Activated naive CD4-positive, alpha-beta T cell treated with anti-CD3 and anti-CD28 coated beads, Interleukin-2, amount 50 U/mL, for 72 hours (primary cell): ENCODE results near the gene ME3. TPM values are rescaled to one million over a fixed set of nuclear protein-coding genes. Genes with fewer than 3 reads are reported as not detected.
"Not testable (repeated sequence)": the region's sequence is repeated elsewhere in the genome, so short reads cannot be mapped to it uniquely, and the experiment has no call there.

Experiments
- ATAC-seq, 2 donors: fragments of 150-1000 bp; cut with Tn5 transposase; 2 replicates each; pipeline ENCODE4 v1.10.0; 2021; ENCODE audit warnings: mild to moderate bottlenecking in 2 of 2, moderate library complexity in 2 of 2
- DNase-seq, 2 donors: peaks; one replicate each; pipeline ENCODE4 v3.0.0; 2021 to 2022; ENCODE audit warnings: low spot score in 2 of 2
- H3K27ac Mint-ChIP-seq, 2 donors: one replicate each; pipeline ENCODE4 v1.8.0; 2022; ENCODE audit warnings: mild to moderate bottlenecking in 2 of 2, mixed read lengths in 2 of 2
- H3K36me3 Mint-ChIP-seq, 2 donors: one replicate each; pipeline ENCODE4 v1.8.0; 2022; ENCODE audit warnings: mixed read lengths in 2 of 2
- H3K9me3 Mint-ChIP-seq, 2 donors: one replicate each; pipeline ENCODE4 v1.8.0; 2022; ENCODE audit warnings: mixed read lengths in 2 of 2
- total RNA-seq, 2 donors: library from RNA; stranded (reverse); gene quantifications; one replicate each; pipeline ENCODE4 v1.2.3, GENCODE V29; 2022

The ME3 gene
- total RNA-seq, 2 donors from 2014 or later, result 5.5 to 16.2 TPM

DNA sequence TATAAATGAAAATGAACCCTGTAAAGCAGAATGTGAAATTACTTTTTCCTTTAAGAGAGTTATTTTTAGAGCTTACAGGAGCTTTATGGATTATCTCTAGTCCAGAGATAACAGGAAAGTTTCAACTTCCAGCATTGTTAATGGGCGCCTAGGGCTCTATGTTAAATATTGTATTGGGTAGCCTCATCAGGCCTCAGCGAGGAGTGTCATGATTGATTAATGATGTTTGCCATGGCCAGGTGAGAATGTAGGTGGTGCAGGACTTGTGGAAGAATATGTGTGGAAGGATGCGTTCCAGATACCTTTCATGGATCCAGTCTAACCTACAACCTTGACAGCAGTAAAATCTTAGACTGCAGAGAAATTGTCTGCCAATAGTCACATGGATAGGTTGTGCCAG lies 50.6 kb downstream of the ME3 start:
- Mint-ChIP-seq H3K27ac (no peak overlapping the region), H3K36me3 (peaks cover 18 to 42% of the 10 kb centered on the region in 2 donors)
- no peak for ATAC-seq

DNA sequence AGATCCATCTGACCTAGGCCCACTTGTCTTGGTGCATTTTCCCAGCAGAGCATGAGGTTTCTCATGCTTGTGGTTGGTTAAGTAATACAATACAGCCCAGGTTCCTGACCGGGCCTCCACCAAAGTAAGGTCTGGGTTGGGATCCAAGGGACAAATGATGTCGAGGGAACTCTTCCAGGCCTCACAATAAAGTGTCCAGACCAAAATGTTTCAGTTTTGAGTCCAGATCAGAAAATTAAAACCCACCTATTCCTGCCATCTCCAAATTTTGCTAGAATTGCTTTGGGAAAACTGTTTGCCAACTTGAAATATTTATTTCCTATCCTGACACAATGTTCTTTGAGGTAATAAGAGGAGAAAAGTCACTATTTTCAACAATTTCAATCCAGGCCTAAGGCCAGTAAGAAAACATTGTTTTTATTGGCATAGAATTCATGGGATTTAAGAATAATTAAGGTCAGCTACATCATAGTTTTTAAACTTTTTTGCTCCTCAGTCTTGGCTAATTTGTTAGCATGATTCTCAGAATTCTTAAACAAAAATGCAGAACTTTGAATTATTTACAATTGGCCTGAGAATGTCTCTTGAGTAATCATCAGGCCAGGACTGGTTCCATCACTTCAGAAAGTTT lies 51.4 kb downstream of the ME3 start:
- Mint-ChIP-seq H3K9me3 (peaks cover 8 to 12% of the 10 kb centered on the region in 2 donors), H3K27ac (no peak overlapping the region), H3K36me3 (peaks cover 23 to 41% of the 10 kb centered on the region in 2 donors)
- ATAC-seq (no peak), DNase-seq (no peak)

More for the DNA sequence above, 50.6 kb downstream of the ME3 start:
- peaks cover 8 to 12% of the 10 kb centered on the region in 2 donors for H3K9me3 Mint-ChIP-seq
- DNase-seq, result no peak

DNA sequence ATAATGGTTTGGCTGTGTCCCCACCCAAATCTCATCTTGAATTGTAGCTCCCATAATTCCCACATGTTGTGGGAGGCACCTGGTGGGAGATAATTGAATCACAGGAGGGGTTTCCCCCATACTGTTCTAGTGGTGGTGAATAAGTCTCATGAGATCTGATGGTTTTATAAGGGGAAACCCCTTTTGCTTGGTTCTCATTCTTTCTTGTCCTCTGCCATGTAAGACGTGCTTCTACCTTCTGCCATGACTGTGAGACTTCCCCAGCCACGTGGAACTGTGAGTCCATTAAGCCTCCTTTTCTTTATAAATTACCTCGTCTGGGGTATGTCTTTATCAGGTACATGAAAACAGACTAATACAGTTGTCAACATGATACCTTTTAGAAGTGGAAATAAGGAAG lies 53.0 kb downstream of the ME3 start:
- Mint-ChIP-seq H3K36me3 (peaks cover 28 to 55% of the 10 kb centered on the region in 2 donors), H3K9me3 (peaks cover 12 to 20% of the 10 kb centered on the region in 2 donors)
- H3K27ac Mint-ChIP-seq, DNase-seq: not testable (repeated sequence)
- ATAC-seq, result peak; percentile 43 to 96

- Mint-ChIP-seq H3K27ac (no peak overlapping the region), H3K9me3 (peaks cover 12 to 29% of the 10 kb centered on the region in 2 donors), H3K36me3 (peaks cover 27 to 52% of the 10 kb centered on the region in 2 donors)
- no peak for ATAC-seq
- no peak for DNase-seq
Observed at GRCh38 chr11:86617502-86617901, 54.9 kb downstream of the ME3 start.

DNA sequence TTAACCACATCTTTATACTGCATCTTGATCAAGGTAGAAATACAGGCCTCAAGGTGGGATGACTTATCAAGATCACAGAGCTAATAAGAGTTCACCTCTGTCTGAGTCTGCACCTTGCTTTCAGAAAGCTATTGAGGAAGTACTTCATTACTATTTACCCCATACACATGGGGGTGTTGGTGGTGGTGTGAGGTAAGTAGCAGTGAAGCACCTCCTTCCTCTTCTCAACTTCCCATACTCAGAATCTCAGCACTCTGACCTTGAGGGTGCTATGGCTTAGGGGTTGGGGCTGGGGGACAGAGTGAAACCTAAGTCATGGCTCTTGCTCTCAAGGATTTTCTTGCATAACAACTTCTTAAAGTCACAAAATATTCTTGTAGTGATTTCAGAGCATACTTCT lies 56.9 kb downstream of the ME3 start:
- H3K27ac Mint-ChIP-seq, result no peak overlapping the region
- no peak for ATAC-seq

GRCh38 chr11:86610559-86611341 lies 61.7 kb downstream of the ME3 start:
- Mint-ChIP-seq H3K9me3 (peaks cover 4 to 16% of the 10 kb centered on the region in 2 donors), H3K27ac (no peak overlapping the region), H3K36me3 (peaks cover 8 to 14% of the 10 kb centered on the region in 2 donors)
- ATAC-seq (no peak), DNase-seq (no peak)

More for the DNA sequence above, 56.9 kb downstream of the ME3 start:
- Mint-ChIP-seq H3K36me3 (peaks cover 25 to 39% of the 10 kb centered on the region in 2 donors), H3K9me3 (peaks cover 12 to 25% of the 10 kb centered on the region in 2 donors)
- no peak for DNase-seq

DNA sequence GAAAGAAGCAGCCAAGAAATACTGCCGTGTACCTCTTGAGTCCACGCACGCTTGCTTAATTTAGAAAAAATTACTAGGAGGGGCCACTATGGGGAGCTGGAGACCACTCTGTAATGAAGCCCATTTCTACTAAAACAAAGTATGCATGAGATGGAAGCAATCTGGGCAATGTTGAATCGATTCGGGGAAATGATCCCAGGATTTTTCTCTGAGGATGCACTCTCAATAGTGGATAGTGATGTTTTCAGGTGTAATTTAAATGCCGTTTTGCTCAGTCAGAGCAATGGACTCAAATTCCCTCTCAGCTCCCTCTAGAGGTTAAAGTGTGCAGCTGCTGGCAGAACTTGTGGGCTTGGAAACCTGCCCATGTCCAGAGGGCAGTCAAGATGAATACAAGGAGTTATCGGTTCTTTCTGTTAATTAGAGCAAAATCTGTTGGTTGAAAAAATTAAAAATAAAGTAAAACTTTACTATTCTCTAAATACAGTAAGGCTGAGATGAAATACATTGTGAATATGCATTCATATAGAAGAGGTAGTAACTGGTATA lies 64.1 kb downstream of the ME3 start:
- Mint-ChIP-seq H3K36me3 (no peaks in the 10 kb centered on the region), H3K27ac (no peak overlapping the region), H3K9me3 (peaks cover 0 to 6% of the 10 kb centered on the region in 2 donors)
- DNase-seq (peak in 1 of 2 donors; percentile 52), ATAC-seq (peak; percentile 77 to 78)

- ATAC-seq, result no peak
- no peak for DNase-seq
- Mint-ChIP-seq H3K36me3 (peaks cover 0 to 5% of the 10 kb centered on the region in 2 donors), H3K9me3 (no peaks in the 10 kb centered on the region), H3K27ac (no peak overlapping the region)
Observed at GRCh38 chr11:86606836-86607481, 65.5 kb downstream of the ME3 start.

- ATAC-seq, result no peak
- DNase-seq, result no peak
Observed at GRCh38 chr11:86606270-86606835, 66.1 kb downstream of the ME3 start.

DNA sequence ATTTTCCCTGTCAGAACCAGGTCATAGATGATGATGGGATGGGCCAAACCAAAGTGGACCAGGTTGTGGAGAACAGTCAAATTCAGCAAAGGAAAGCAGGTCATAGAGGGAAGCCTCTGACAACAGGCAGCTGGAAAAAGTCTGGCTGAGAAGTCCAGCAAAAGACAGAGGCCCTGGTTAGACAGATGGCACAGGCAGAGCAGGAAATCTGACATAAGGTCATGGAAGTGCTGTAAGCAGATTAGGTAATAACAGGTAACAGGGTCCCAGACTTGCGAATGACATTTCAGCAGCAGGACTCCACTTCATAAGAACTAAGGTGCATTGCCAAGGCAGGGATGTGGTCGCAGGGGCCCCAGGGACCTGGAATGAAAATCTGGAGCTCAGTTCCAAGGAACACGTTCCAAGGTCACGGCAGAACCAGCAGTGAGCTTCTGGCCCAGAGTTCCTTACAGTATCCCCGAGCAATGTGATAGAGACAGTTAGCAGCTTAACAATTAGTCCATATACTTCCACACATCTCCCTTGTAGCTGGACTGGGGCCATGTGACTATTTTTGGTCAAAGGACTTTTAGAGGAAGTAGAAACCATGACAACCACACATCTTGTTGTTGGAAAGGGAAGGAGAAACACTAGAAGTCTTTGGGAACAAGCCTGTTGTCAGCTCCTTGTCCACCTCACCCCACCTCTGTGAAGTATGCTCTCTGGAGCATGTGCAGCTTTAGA lies 75.4 kb downstream of the ME3 start:
- Mint-ChIP-seq H3K36me3 (peaks cover 18 to 52% of the 10 kb centered on the region in 2 donors), H3K27ac (no peak overlapping the region), H3K9me3 (peaks cover 8 to 11% of the 10 kb centered on the region in 2 donors)
- ATAC-seq (no peak), DNase-seq (no peak)

More at GRCh38 chr11:86606270-86606835, 66.1 kb downstream of the ME3 start:
- H3K36me3 Mint-ChIP-seq, result peaks cover 0 to 5% of the 10 kb centered on the region in 2 donors
- H3K9me3 Mint-ChIP-seq, result no peaks in the 10 kb centered on the region
- no peak overlapping the region for H3K27ac Mint-ChIP-seq

DNA sequence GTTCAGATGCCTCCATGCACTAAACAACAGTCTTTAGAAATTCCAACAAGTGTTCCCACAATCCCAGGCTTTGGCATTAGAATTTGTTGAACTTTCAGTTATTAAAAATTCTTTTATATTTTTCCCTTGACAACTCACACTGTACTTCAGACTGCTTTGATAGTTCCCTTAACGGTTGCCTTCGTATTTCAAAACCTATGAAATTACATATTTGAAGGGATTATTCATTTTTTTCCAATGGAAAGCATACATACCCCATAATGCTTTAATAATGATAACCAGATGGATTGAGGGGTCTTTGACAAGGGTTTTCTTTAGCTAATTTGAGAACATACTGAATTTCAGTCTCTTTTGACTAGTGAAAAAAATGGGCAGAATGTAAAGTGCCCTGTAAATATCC lies 76.5 kb downstream of the ME3 start:
- no peak overlapping the region for H3K27ac Mint-ChIP-seq
- ATAC-seq, result no peak
- peaks cover 12 to 18% of the 10 kb centered on the region in 2 donors for H3K9me3 Mint-ChIP-seq
- DNase-seq, result no peak
- H3K36me3 Mint-ChIP-seq, result peaks cover 25 to 62% of the 10 kb centered on the region in 2 donors

GRCh38 chr11:86595451-86595850 lies 77.0 kb downstream of the ME3 start:
- Mint-ChIP-seq H3K27ac (peak overlapping the region in 1 of 2 donors; percentile 66), H3K9me3 (peaks cover 12 to 23% of the 10 kb centered on the region in 2 donors), H3K36me3 (peaks cover 29 to 67% of the 10 kb centered on the region in 2 donors)
- ATAC-seq (no peak), DNase-seq (no peak)

DNA sequence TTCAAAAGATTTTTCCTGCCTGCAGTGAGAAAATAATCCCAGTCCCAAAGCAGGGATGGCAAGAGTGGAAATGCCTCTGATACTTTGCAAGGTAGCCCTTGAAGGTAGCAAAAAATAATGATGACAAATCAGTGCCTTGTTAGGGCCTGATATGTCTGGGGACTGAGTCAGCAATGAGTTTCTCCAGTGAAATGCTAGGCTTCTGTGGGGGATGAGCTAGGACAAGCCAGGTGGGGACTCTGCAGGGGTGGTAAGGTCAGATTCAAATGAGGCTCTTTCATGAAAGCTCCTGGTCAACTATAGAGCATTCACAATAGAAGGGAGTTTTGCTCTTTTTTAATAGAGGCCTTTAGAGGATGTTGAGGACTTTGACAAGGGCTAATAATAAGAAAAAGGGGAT lies 77.7 kb downstream of the ME3 start:
- peak overlapping the region; percentile 7 to 67 for H3K27ac Mint-ChIP-seq
- no peak for ATAC-seq
- H3K36me3 Mint-ChIP-seq, result peaks cover 36 to 74% of the 10 kb centered on the region in 2 donors
- H3K9me3 Mint-ChIP-seq, result peaks cover 9 to 28% of the 10 kb centered on the region in 2 donors
- DNase-seq, result no peak

- ATAC-seq, result no peak
- Mint-ChIP-seq H3K9me3 (peaks cover 4 to 22% of the 10 kb centered on the region in 2 donors), H3K27ac (peak overlapping the region; percentile 81 to 96), H3K36me3 (peaks cover 28 to 68% of the 10 kb centered on the region in 2 donors)
- DNase-seq, result no peak
Observed at GRCh38 chr11:86593833-86594232, 78.6 kb downstream of the ME3 start.

DNA sequence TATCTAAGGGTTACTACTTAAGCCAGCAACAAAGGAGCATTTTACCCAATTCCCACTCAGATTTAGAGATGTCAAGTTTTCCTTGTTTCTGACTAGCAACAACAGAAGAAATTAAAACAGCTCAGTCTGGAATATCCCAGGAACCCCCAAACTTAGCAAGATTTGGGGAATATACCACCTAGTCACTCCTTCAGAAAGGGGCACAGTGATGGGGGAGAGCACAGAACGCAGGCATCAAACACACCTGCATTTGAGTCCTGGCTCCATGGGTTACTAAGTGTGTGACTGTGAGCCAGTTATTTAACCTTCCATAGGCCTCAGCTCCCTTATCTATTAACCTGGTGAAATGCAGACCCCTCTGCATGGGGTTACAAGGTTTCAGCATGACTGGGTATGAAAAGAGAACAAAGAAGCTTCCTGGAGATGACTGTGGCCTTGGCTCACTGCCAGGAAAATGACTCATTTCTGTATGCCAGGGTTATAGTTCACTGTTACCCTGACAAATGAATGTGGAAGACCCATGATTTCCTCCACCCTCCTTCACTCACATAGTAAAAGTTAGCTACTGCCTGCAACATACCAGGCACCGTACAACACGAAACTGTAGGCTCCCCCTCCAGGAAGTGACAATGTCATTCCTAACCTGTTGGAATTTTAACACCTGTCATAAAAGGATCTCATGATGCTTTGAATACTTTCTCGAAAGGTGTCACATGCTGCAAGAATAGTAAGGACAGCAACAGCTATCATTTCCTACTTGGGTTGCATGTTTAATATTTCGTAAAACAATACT lies 79.6 kb downstream of the ME3 start:
- Mint-ChIP-seq H3K27ac (peak overlapping the region; percentile 81 to 96), H3K36me3 (peaks cover 18 to 62% of the 10 kb centered on the region in 2 donors), H3K9me3 (peaks cover 4 to 22% of the 10 kb centered on the region in 2 donors)
- DNase-seq (peak; percentile 87 to 93), ATAC-seq (peak; percentile 95 to 98)
